Liver (tissue), 9 donors: Measurements from ENCODE around the gene ETV4. TPM values are rescaled to one million over a fixed set of nuclear protein-coding genes. Genes with fewer than 3 reads are reported as not detected.

Experiments
- DNase-seq: peaks from one replicate; pipeline ENCODE4 v3.0.0-alpha.2; 2017; ENCODE audit warnings: low spot score
- H3K27ac ChIP-seq, 2 donors: one replicate each; pipeline ENCODE4 v1.7.0; 2013; ENCODE audit warnings: inconsistent platforms in 2 of 2, low read length in 2 of 2, control low read depth in 1 of 2, low read depth in 1 of 2, mild to moderate bottlenecking in 1 of 2
- H3K27me3 ChIP-seq, 4 donors: one replicate each; pipeline versions ENCODE4 v1.6.1 to v1.7.0; 2013; ENCODE audit warnings: low read length in 3 of 4, inconsistent platforms in 1 of 4, mild to moderate bottlenecking in 1 of 4, moderate library complexity in 1 of 4; ENCODE audit not compliant: control insufficient read depth in 4 of 4, insufficient read depth in 4 of 4
- H3K36me3 ChIP-seq, 4 donors: one replicate each; pipeline versions ENCODE4 v1.6.1 to v1.7.0; 2013; ENCODE audit warnings: low read length in 3 of 4, mild to moderate bottlenecking in 3 of 4, low read depth in 1 of 4, moderate library complexity in 1 of 4; ENCODE audit not compliant: control insufficient read depth in 4 of 4, insufficient read depth in 3 of 4
- H3K4me1 ChIP-seq, 4 donors: one replicate each; pipeline versions ENCODE4 v1.6.1 to v1.7.0; 2013; ENCODE audit warnings: low read length in 3 of 4, mild to moderate bottlenecking in 3 of 4, moderate library complexity in 1 of 4; ENCODE audit not compliant: control insufficient read depth in 4 of 4, insufficient read depth in 4 of 4
- H3K4me3 ChIP-seq, 3 donors: one replicate each; pipeline versions ENCODE4 v1.6.1 to v1.7.0; 2013; ENCODE audit warnings: low read length in 3 of 3, control low read depth in 1 of 3, low read depth in 1 of 3, mild to moderate bottlenecking in 1 of 3
- H3K9ac ChIP-seq, 2 donors: one replicate each; pipeline ENCODE4 v1.7.0; 2013; ENCODE audit warnings: low read length in 2 of 2, mild to moderate bottlenecking in 2 of 2, moderate library complexity in 2 of 2, control low read depth in 1 of 2, low read depth in 1 of 2
- H3K9me3 ChIP-seq, 4 donors: one replicate each; pipeline versions ENCODE4 v1.6.1 to v1.7.0; 2013; ENCODE audit warnings: low read length in 3 of 4; ENCODE audit not compliant: control insufficient read depth in 4 of 4
- ATF3 ChIP-seq: IDR thresholded peaks from 2 replicates; pipeline ENCODE4 v1.6.1; 2016; ENCODE audit warnings: antibody characterized with exemption
- CTCF ChIP-seq: fragments of 150-350 bp; IDR thresholded peaks from 2 replicates; pipeline ENCODE4 v1.5.1; 2017; ENCODE audit warnings: improper control_type of control experiment, low read depth, low read length; ENCODE audit not compliant: missing input control
- EGR1 ChIP-seq, 2 donors: IDR thresholded peaks; 2 replicates each; pipeline ENCODE4 v1.6.1; 2016 to 2018; ENCODE audit warnings: antibody characterized with exemption in 2 of 2, low read depth in 2 of 2
- FOXA1 ChIP-seq: IDR thresholded peaks from 2 replicates; pipeline ENCODE4 v1.6.1; 2016; ENCODE audit warnings: antibody characterized with exemption
- FOXA2 ChIP-seq: IDR thresholded peaks from 2 replicates; pipeline ENCODE4 v1.6.1; 2016; ENCODE audit warnings: antibody characterized with exemption
- GABPA ChIP-seq, 2 donors: IDR thresholded peaks in 1 of 2; conservative IDR thresholded peaks in 1 of 2; 2 replicates each; pipeline ENCODE4 v1.6.1; 2016; ENCODE audit warnings: antibody characterized with exemption in 2 of 2, mild to moderate bottlenecking in 1 of 2, moderate library complexity in 1 of 2
- HNF4A ChIP-seq, 2 donors: conservative IDR thresholded peaks; 2 replicates each; pipeline ENCODE4 v1.6.1; 2016; ENCODE audit warnings: antibody characterized with exemption in 2 of 2, mild to moderate bottlenecking in 2 of 2
- HNF4G ChIP-seq: IDR thresholded peaks from 2 replicates; pipeline ENCODE4 v1.6.1; 2016; ENCODE audit warnings: antibody characterized with exemption
- JUND ChIP-seq, 2 donors: IDR thresholded peaks; 2 replicates each; pipeline ENCODE4 v1.6.1; 2016; ENCODE audit warnings: antibody characterized with exemption in 2 of 2
- MAX ChIP-seq: IDR thresholded peaks from 2 replicates; pipeline ENCODE4 v1.6.1; 2016; ENCODE audit warnings: antibody characterized with exemption
- NR2F2 ChIP-seq: IDR thresholded peaks from 2 replicates; pipeline ENCODE4 v1.6.1; 2016; ENCODE audit warnings: antibody characterized with exemption
- RAD21 ChIP-seq, 2 donors: IDR thresholded peaks; 2 replicates each; pipeline ENCODE4 v1.6.1; 2016; ENCODE audit warnings: antibody characterized with exemption in 2 of 2, mild to moderate bottlenecking in 2 of 2
- REST ChIP-seq: IDR thresholded peaks from 2 replicates; pipeline ENCODE4 v1.6.1; 2016; ENCODE audit warnings: antibody characterized with exemption, mild to moderate bottlenecking
- RXRA ChIP-seq, 2 donors: IDR thresholded peaks; 2 replicates each; pipeline ENCODE4 v1.6.1; 2017 to 2018; ENCODE audit warnings: antibody characterized with exemption in 2 of 2, mild to moderate bottlenecking in 1 of 2
- SP1 ChIP-seq: IDR thresholded peaks from 2 replicates; pipeline ENCODE4 v1.6.1; 2018; ENCODE audit warnings: antibody characterized with exemption, mild to moderate bottlenecking
- TAF1 ChIP-seq: conservative IDR thresholded peaks from 2 replicates; pipeline ENCODE4 v1.6.1; 2016; ENCODE audit warnings: antibody characterized with exemption, mild to moderate bottlenecking
- YY1 ChIP-seq: IDR thresholded peaks from 2 replicates; pipeline ENCODE4 v1.6.1; 2016; ENCODE audit warnings: antibody characterized with exemption, mild to moderate bottlenecking
- ZBTB33 ChIP-seq: IDR thresholded peaks from 2 replicates; pipeline ENCODE4 v1.6.1; 2016; ENCODE audit warnings: antibody characterized with exemption
- WGBS: extraction: QIAGEN DNeasy Blood & Tissue Kit; methylation state at CpG from one replicate; pipeline ENCODE4 v1.1.7; 2013; 5-methylcytosine and 5-hydroxymethylcytosine counted together
- polyA plus RNA-seq, 2 donors: library from polyadenylated mRNA; stranded (reverse) in 1 of 2; unstranded in 1 of 2; fragments of 200-250 nt in 1 of 2; fragments of >200 nt in 1 of 2; fragmentation: Nextera tagmentation in 1 of 2; extraction: Ambion mirVana in 1 of 2; gene quantifications; one replicate each; pipeline versions ENCODE4 v1.2.1 to v1.2.3, GENCODE V29; 2013 to 2015
- total RNA-seq, 2 donors: library from RNA; depleted of rRNA; stranded (reverse); fragments of >200 nt; gene quantifications; one replicate each; pipeline ENCODE4 v1.2.3, GENCODE V29; 2014
- donor health status: healthy.
- donor health status: healthy.
- donor health status: healthy.
- donor health status: healthy.
- donor health status: healthy.

Gene ETV4
- total and polyA plus RNA-seq, 4 donors = 0.08 to 1.1 (median 0.46) TPM

GRCh38 chr17:43548689-43549379 is 2.7 kb upstream of the ETV4 start:
- H3K36me3 ChIP-seq = no peaks in the 10 kb centered on the region
- H3K4me3 ChIP-seq = no peak overlapping the region
- H3K27ac ChIP-seq = no peak overlapping the region
- H3K4me1 ChIP-seq = peaks cover 11 to 27% (median 18%) of the 10 kb centered on the region in 4 donors
- peaks cover 0 to 3% (median 0%) of the 10 kb centered on the region in 4 donors for H3K27me3 ChIP-seq
- no peaks in the 10 kb centered on the region for H3K9me3 ChIP-seq
- no peak overlapping the region for H3K9ac ChIP-seq
- no peak for TF ChIP-seq NR2F2
- TF ChIP-seq HNF4A (conservative IDR thresholded peaks at IDR 0.05) = no peak
- TF ChIP-seq SP1 = no peak
- no peak for DNase-seq
- 87% methylated on average over 3 of the region's 3 CpGs for WGBS

- Histone ChIP-seq H3K27me3 (peaks cover 0 to 3% (median 0%) of the 10 kb centered on the region in 4 donors), H3K36me3 (no peaks in the 10 kb centered on the region), H3K9ac (no peak overlapping the region), H3K4me1 (peaks cover 11 to 27% (median 18%) of the 10 kb centered on the region in 4 donors), H3K9me3 (no peaks in the 10 kb centered on the region), H3K4me3 (no peak overlapping the region), H3K27ac (no peak overlapping the region)
- TF ChIP-seq GABPA (IDR thresholded peaks at IDR 0.05 in 1 of 2, conservative IDR thresholded peaks at IDR 0.05 in 1 of 2) (no peak), HNF4G (no peak), CTCF (no peak), RAD21 (IDR thresholded peaks at IDR 0.05) (no peak), ZBTB33 (no peak), HNF4A (conservative IDR thresholded peaks at IDR 0.05) (no peak), FOXA2 (no peak), TAF1 (no peak), EGR1 (IDR thresholded peaks at IDR 0.05; ENCODE audit: low read depth in 2 of 2) (no peak), ATF3 (no peak), REST (no peak), MAX (no peak), YY1 (no peak), NR2F2 (no peak), FOXA1 (no peak), JUND (IDR thresholded peaks at IDR 0.05) (no peak), RXRA (IDR thresholded peaks at IDR 0.05) (no peak)
- no peak for DNase-seq
Measured at GRCh38 chr17:43547659-43548256, 1.6 kb upstream of the ETV4 start.
